Activated T-cell treated with anti-CD3 and anti-CD28 coated beads for 1 hour (primary cell): ENCODE measurements around the gene CTAG1B.
"Not testable (repeated sequence)": the region's sequence is repeated elsewhere in the genome, so short reads cannot be mapped to it uniquely, and the experiment has no call there.

Source experiments
- DNase-seq: peaks from one replicate; pipeline ENCODE4 v3.0.0-alpha.2; 2020; ENCODE audit warnings: low read depth

CTAG1B gene

GRCh38 chrX:154620767-154621414, 1.8 kb upstream of the CTAG1B start:
- DNase-seq, result not testable (repeated sequence)

GRCh38 chrX:154613586-154613985, 5.5 kb downstream of the CTAG1B start:
- not testable (repeated sequence) for DNase-seq

GRCh38 chrX:154611146-154611545, 7.9 kb downstream of the CTAG1B start:
- DNase-seq, result not testable (repeated sequence)

- DNase-seq, result not testable (repeated sequence)
Observed at GRCh38 chrX:154608823-154609222, 10.3 kb downstream of the CTAG1B start.

- DNase-seq, result not testable (repeated sequence)
Observed at GRCh38 chrX:154607976-154608375, 11.1 kb downstream of the CTAG1B start.

GRCh38 chrX:154607370-154607769, 11.7 kb downstream of the CTAG1B start:
- no peak for DNase-seq

GRCh38 chrX:154605566-154605965, 13.5 kb downstream of the CTAG1B start:
- no peak for DNase-seq

GRCh38 chrX:154603438-154604430, 15.3 kb downstream of the CTAG1B start:
- no peak for DNase-seq

- DNase-seq, result no peak
Observed at GRCh38 chrX:154602766-154603437, 16.2 kb downstream of the CTAG1B start.

- DNase-seq, result no peak
Observed at GRCh38 chrX:154602226-154602625, 16.9 kb downstream of the CTAG1B start.

GRCh38 chrX:154600759-154601374, 18.2 kb downstream of the CTAG1B start:
- no peak for DNase-seq

- no peak for DNase-seq
Observed at GRCh38 chrX:154599531-154599930, 19.6 kb downstream of the CTAG1B start.

- DNase-seq, result no peak
Observed at GRCh38 chrX:154598656-154599055, 20.4 kb downstream of the CTAG1B start.

- DNase-seq, result no peak
Observed at GRCh38 chrX:154597221-154597620, 21.9 kb downstream of the CTAG1B start.

- DNase-seq, result no peak
Observed at GRCh38 chrX:154596290-154596929, 22.7 kb downstream of the CTAG1B start.

- no peak for DNase-seq
Observed at GRCh38 chrX:154595559-154596249, 23.4 kb downstream of the CTAG1B start.

- no peak for DNase-seq
Observed at GRCh38 chrX:154594491-154594890, 24.6 kb downstream of the CTAG1B start.

- no peak for DNase-seq
Observed at GRCh38 chrX:154593201-154593600, 25.9 kb downstream of the CTAG1B start.

GRCh38 chrX:154592505-154592904, 26.6 kb downstream of the CTAG1B start:
- no peak for DNase-seq

GRCh38 chrX:154590415-154590814, 28.7 kb downstream of the CTAG1B start:
- not testable (repeated sequence) for DNase-seq
